Limb (tissue), 2 donors: ENCODE data around the gene IFNL3.

Experiments
- DNase-seq, 2 donors: peaks; one replicate each; pipeline ENCODE4 v3.0.0-alpha.2; 2016; ENCODE audit errors: extremely low spot score in 2 of 2

IFNL3 gene

GRCh38 chr19:39193803-39194202 is 51.0 kb downstream of the IFNL3 start:
- DNase-seq = no peak
